HPDE6-E6E7 (cell line): Measurements from ENCODE around the gene GGCT.
"Not testable (repeated sequence)": the region's sequence is repeated elsewhere in the genome, so short reads cannot be mapped to it uniquely, and the experiment has no call there.

Experiments
- DNase-seq: peaks from one replicate; pipeline ENCODE4 v3.0.0; 2011; ENCODE audit warnings: missing footprints; ENCODE audit errors: extremely low spot score

GGCT gene

DNA sequence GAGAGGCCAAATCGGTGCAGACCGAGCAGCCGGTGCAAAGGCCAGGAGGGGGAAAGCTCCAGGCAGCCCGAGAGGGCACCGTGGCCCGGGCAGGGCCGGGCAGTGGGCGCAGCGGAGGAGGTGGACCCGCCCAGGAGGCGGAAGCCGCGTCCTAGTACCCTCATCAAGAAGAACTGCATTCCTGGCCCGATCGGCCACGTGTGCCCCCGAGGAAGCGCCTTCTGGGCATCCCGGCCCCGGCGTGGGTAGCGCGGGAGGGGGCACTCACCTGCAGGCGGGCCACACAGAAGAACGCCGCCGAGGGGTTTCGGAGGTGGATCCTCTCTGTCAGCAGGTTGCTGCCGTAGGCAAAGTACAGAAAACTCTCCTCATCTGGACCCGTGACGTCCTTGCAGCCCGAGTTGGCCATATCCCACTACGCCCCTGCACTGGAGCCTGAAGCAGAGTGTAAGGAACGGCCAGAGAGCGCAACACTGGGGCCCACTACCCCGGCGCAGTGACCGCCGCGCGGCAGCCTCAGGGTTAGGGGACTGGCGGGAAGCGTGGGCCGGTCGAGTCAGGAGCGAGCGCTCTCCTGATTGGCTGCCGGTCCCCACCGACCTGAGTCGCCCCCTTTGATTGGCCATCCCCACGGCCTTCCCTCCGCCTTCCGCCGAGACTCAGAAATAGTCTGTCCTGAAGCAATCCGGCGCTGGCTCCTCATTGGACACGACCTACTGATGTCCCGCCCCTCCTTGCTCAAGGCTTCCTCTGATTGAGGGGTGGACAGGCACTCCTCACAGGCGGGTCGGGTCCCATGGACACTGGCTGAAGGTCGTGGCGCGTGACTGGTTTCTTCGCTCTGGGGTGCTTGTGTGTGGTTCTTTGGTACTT, at the start of gene GGCT:
TSS of gene GGCT (minus strand) at position 529 of the 873 bp plus-strand sequence. CDS start at position 409, 120 bp downstream.
- peak; percentile 95 for DNase-seq

DNA sequence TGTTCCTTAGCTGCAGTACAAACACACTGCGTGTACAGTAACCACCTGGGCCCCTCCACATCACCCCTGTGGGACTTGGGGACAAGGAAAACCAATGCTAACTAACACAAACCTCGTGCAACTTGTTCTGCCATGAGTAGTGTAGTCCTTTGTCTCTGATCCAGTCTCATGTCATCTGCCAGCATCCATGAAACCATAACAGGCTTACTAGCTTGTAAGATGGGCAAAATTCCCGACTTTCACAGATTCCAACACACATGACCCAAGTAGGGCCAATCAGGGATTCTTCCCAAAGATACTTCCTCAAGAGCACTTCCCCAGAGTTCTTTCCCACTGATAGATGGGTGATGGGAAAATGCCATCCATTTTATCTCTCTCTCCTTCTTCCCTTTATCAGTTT, 48.9 kb upstream of the GGCT start:
- no peak for DNase-seq

GRCh38 chr7:30553141-30553540, 48.5 kb upstream of the GGCT start:
- DNase-seq: no peak

DNA sequence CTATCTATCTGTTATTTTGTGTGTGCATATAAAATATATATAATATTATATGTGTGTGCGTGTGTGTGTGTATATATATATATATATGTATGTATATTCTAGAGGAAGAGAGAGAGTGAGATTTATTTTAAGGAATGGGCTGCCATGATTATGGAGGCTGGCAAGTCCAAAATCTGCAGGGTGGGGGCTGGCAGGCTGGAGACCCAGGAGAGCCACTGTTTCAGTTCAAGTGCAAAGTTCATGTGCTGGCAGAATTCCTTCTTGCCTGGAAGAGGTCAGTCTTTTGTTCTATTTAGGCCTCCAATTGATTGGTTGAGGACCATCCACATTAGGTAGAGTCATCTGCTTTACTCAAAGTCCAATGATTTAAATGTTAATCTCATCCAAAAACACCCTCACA, 47.7 kb upstream of the GGCT start:
- no peak for DNase-seq

GRCh38 chr7:30549931-30550493, 45.4 kb upstream of the GGCT start:
- DNase-seq: no peak

GRCh38 chr7:30548845-30549244, 44.2 kb upstream of the GGCT start:
- peak; percentile 61 for DNase-seq

DNA sequence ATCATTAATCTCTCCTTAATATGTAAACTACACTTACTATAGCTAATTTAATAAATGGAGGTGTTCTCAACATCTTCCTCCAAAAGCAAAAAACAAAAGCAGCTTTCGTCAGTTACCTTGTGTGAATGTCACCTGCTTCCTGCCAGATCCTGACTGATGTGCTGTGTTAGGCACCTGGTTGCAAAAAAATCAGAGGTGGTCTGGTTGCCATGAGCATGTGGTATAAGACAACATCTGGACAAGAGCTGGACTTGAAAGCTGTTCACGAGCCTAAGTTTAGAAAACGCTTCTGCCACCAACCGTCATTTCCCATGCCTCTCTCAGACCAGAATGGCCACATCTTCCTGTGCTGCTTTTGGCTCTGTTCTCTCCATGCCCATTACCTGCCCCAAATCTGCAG, 42.0 kb upstream of the GGCT start:
- DNase-seq: no peak

GRCh38 chr7:30545791-30546555, 41.3 kb upstream of the GGCT start:
- DNase-seq: no peak

- no peak for DNase-seq
Observed at GRCh38 chr7:30543813-30544525, 39.3 kb upstream of the GGCT start.

DNA sequence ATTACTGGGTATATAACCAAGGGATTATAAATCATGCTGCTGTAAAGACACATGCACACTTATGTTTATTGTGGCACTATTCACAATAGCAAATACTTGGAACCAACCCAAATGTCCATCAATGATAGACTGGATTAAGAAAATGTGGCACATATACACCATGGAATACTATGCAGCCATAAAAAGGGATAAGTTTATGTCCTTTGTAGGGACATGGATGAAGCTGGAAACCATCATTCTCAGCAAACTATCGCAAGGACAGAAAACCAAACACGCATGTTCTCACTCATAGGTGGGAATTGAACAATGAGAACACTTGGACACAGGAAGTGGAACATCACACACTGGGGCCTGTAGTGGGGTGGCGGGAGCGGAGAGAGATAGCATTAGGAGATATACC, 38.5 kb upstream of the GGCT start:
- not testable (repeated sequence) for DNase-seq

- no peak for DNase-seq
Observed at GRCh38 chr7:30533886-30534285, 29.3 kb upstream of the GGCT start.

- no peak for DNase-seq
Observed at GRCh38 chr7:30531286-30531685, 26.7 kb upstream of the GGCT start.

GRCh38 chr7:30530373-30530772, 25.7 kb upstream of the GGCT start:
- DNase-seq: no peak

- DNase-seq: no peak
Observed at GRCh38 chr7:30528779-30529178, 24.1 kb upstream of the GGCT start.

- DNase-seq: not testable (repeated sequence)
Observed at GRCh38 chr7:30527297-30527696, 22.7 kb upstream of the GGCT start.

DNA sequence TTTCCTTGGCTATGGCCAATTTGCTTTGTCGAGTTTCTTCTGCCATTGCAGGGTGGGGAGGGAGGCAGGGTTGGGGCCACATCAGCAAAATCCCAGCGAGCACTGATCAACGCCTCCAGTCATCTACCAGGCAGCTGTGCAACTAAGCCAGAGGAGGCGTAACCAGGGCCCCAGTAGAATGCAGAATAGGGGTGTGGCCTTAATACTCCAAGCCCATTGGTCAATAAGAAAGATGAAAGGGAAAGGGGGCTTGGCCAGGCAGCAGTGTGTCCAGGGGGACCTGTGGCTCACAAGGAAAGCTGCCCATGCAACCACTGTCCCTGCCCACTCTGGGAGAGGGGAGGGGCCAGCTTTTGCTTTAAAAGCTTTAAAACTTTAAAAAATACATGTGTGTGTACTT, 21.5 kb upstream of the GGCT start:
- DNase-seq: no peak

- no peak for DNase-seq
Observed at GRCh38 chr7:30525429-30525828, 20.8 kb upstream of the GGCT start.

GRCh38 chr7:30524545-30524944, 19.9 kb upstream of the GGCT start:
- DNase-seq: no peak

DNA sequence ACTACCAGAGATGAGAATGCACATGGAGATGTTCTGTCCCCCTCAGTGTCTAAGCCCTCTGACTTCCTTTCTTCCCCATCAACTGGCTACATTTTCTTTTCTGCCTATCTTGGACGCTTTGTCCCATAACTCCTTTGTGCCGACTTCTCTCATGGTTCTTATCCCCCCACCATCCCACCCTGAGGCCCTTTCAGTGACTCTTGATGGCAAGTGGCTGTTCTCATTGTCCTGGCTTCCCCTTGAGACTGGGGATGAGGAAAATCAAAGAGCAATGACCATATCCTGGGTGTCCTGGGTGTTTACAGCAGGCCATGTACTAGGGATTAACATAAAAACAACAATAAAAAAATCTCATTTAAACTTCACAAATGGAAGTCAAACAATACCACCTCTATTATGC, 18.8 kb upstream of the GGCT start:
- no peak for DNase-seq

- no peak for DNase-seq
Observed at GRCh38 chr7:30522159-30522558, 17.5 kb upstream of the GGCT start.

DNA sequence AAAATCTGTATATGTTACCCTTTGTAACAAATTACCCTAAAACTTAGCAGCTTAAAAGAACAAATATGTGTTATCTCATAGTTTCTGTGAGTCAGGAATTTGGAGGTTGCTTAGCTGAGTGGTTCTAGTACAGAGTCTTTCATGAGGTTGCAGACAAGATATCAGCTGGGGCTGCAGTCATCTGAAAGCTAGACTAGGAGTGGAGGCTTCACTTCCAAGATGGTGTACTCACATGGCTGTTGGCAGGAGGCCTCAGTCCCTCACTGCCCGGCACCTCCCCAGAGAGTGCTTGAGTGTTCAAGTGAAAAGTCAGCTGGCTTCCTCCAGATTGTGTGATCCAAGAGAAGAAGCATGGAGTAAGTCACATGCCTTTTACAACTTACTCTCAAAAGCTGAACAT, 16.9 kb upstream of the GGCT start:
- no peak for DNase-seq

GRCh38 chr7:30519122-30519521, 14.5 kb upstream of the GGCT start:
- no peak for DNase-seq
